Suprapubic skin (tissue), 4 donors: Measurements from ENCODE around the gene PTMA. TPM values are rescaled to one million over a fixed set of nuclear protein-coding genes. Genes with fewer than 3 reads are reported as not detected.
A peak's percentile ranks its signal among the peaks of the same experiment; 100 is the strongest.

Source experiments
- DNase-seq, 2 donors: peaks; one replicate each; pipeline ENCODE4 v3.0.0-alpha.2; 2019; ENCODE audit warnings: low spot score in 2 of 2
- H3K27ac ChIP-seq: fragments of 200-600 bp; sonication (generic); one replicate; pipeline ENCODE4 v1.5.1; 2019
- H3K27me3 ChIP-seq: fragments of 200-600 bp; sonication (generic); one replicate; pipeline ENCODE4 v1.5.1; 2019
- H3K36me3 ChIP-seq: fragments of 200-600 bp; sonication (generic); one replicate; pipeline ENCODE4 v1.5.1; 2019
- H3K4me1 ChIP-seq: fragments of 200-600 bp; sonication (generic); one replicate; pipeline ENCODE4 v1.5.1; 2019
- H3K4me3 ChIP-seq: fragments of 200-600 bp; sonication (generic); one replicate; pipeline ENCODE4 v1.5.1; 2019; ENCODE audit warnings: mild to moderate bottlenecking
- H3K9me3 ChIP-seq: fragments of 200-600 bp; sonication (generic); one replicate; pipeline ENCODE4 v1.5.1; 2019
- EP300 ChIP-seq: sonication (generic); formaldehyde crosslinking; IDR thresholded peaks from one replicate; pipeline ENCODE4 v1.6.1; 2017; ENCODE audit warnings: antibody characterized with exemption
- POLR2A ChIP-seq, 2 donors: fragments of 450-650 bp; IDR thresholded peaks; one replicate each; pipeline ENCODE4 v1.6.1; 2017; ENCODE audit warnings: antibody characterized with exemption in 2 of 2, mild to moderate bottlenecking in 2 of 2, moderate library complexity in 2 of 2
- POLR2AphosphoS5 ChIP-seq, 3 donors: sonication (generic); formaldehyde crosslinking; IDR thresholded peaks; one replicate each; pipeline ENCODE4 v1.6.1; 2017; ENCODE audit warnings: antibody characterized with exemption in 3 of 3
- WGBS: methylation state at CpG from one replicate; pipeline ENCODE4 v1.1.5; 2018; 5-methylcytosine and 5-hydroxymethylcytosine counted together
- total RNA-seq, 4 donors: library from RNA; depleted of rRNA; stranded (reverse); fragments of >200 nt; gene quantifications; one replicate each; pipeline ENCODE4 v1.1.0, GENCODE V29; 2016
- TF ChIP-seq, protein P1 (sequence below), 2 donors: fragments of 200-600 bp in 1 of 2; fragments of 450-650 bp in 1 of 2; sonication (generic) in 1 of 2; IDR thresholded peaks; one replicate each; pipeline ENCODE4 v1.5.1; 2016 to 2019; ENCODE audit warnings: antibody characterized with exemption in 2 of 2, mild to moderate bottlenecking in 1 of 2, moderate library complexity in 1 of 2

Gene PTMA
- total RNA-seq, 4 donors from 2014 or later = 781 to 1,090 (median 1,063) TPM

DNA sequence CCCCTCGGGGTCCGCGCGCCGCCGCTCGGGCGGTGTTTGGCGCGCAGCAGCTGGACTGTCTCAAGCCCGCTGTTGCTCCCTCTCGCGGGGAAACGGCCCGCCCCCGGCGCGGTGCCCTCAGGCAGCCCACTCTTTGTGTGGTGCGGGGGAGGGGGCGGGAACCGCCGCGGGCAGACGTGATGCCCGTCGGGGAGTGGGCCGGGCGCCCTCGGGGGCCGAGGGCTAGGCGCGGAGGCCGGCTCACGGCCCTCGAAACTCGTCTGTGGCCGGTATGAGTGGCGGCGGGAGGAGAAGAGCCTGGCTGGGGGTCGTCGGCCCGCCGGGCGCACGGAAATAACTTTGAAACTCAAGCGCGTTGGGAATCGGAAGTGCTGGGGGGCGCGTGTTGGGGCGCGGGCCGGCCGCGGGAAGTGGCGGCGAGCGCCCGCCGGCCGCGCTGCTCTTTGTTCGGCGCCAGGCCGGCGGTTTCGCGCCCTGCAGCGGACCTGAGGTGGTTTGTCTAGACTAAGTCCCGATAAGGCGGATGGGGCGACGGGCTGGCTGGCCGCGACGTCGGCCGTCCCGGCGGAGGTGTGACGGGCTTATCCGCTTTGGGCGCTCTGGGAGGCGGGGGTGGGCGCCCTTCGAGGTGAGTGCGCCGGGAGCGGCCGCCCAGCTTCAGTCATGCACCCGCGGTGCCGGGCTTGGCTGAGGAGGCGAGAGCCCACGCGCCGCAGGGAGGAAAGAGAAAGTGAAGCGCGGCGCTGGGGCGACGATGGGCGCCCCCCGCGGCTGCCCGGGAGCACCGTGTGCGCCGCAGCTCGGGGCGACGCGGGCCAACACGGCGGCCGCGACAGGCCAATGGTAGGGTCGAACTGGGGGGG lies 679 bp downstream of the PTMA start:
- peak overlapping the region; percentile 98 for H3K4me3 ChIP-seq
- peak in 1 of 2 donors; percentile 87 for DNase-seq
- H3K36me3 ChIP-seq = peaks cover 18% of the 10 kb centered on the region
- H3K4me1 ChIP-seq = peaks cover 51% of the 10 kb centered on the region
- no peaks in the 10 kb centered on the region for H3K9me3 ChIP-seq
- no peak for TF ChIP-seq POLR2A (IDR thresholded peaks at IDR 0.05)
- TF ChIP-seq POLR2AphosphoS5 (IDR thresholded peaks at IDR 0.05) = no peak
- TF ChIP-seq EP300 = no peak
- TF ChIP-seq, protein P1, sequence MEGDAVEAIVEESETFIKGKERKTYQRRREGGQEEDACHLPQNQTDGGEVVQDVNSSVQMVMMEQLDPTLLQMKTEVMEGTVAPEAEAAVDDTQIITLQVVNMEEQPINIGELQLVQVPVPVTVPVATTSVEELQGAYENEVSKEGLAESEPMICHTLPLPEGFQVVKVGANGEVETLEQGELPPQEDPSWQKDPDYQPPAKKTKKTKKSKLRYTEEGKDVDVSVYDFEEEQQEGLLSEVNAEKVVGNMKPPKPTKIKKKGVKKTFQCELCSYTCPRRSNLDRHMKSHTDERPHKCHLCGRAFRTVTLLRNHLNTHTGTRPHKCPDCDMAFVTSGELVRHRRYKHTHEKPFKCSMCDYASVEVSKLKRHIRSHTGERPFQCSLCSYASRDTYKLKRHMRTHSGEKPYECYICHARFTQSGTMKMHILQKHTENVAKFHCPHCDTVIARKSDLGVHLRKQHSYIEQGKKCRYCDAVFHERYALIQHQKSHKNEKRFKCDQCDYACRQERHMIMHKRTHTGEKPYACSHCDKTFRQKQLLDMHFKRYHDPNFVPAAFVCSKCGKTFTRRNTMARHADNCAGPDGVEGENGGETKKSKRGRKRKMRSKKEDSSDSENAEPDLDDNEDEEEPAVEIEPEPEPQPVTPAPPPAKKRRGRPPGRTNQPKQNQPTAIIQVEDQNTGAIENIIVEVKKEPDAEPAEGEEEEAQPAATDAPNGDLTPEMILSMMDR (IDR thresholded peaks at IDR 0.05) = peak in 1 of 2 donors; percentile 2
- WGBS = 0% methylated on average over 19 of the region's 118 CpGs
- H3K27ac ChIP-seq = peak overlapping the region; percentile 98
- no peaks in the 10 kb centered on the region for H3K27me3 ChIP-seq

DNA sequence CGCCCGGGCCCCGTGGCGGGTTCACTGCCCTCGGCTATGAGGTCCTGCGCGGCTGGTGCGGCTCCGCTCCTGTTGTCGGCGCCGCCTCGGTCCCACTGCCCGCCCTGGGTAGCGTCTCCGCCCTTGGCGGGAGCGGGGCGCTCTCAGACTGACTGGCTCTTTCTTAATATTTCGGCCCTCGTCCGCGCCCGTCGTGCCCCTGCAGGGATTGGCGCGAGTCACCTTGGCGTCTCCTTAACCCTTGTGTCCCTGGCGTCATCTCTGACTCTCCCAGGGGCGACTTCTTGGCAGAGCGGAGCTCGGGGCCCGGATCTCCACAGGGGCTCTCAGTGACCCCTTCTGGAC lies 1.3 kb downstream of the PTMA start:
- no peaks in the 10 kb centered on the region for H3K27me3 ChIP-seq
- WGBS = 0% methylated on average over 8 of the region's 33 CpGs
- H3K9me3 ChIP-seq = no peaks in the 10 kb centered on the region
- H3K27ac ChIP-seq = peak overlapping the region; percentile 98
- peak in 1 of 2 donors; percentile 84 for DNase-seq
- H3K36me3 ChIP-seq = peaks cover 18% of the 10 kb centered on the region
- TF ChIP-seq POLR2AphosphoS5 (IDR thresholded peaks at IDR 0.05) (no peak), EP300 (no peak), POLR2A (IDR thresholded peaks at IDR 0.05) (no peak)
- TF ChIP-seq, protein P1 (IDR thresholded peaks at IDR 0.05) = no peak
- peak overlapping the region; percentile 98 for H3K4me3 ChIP-seq
- peaks cover 52% of the 10 kb centered on the region for H3K4me1 ChIP-seq

DNA sequence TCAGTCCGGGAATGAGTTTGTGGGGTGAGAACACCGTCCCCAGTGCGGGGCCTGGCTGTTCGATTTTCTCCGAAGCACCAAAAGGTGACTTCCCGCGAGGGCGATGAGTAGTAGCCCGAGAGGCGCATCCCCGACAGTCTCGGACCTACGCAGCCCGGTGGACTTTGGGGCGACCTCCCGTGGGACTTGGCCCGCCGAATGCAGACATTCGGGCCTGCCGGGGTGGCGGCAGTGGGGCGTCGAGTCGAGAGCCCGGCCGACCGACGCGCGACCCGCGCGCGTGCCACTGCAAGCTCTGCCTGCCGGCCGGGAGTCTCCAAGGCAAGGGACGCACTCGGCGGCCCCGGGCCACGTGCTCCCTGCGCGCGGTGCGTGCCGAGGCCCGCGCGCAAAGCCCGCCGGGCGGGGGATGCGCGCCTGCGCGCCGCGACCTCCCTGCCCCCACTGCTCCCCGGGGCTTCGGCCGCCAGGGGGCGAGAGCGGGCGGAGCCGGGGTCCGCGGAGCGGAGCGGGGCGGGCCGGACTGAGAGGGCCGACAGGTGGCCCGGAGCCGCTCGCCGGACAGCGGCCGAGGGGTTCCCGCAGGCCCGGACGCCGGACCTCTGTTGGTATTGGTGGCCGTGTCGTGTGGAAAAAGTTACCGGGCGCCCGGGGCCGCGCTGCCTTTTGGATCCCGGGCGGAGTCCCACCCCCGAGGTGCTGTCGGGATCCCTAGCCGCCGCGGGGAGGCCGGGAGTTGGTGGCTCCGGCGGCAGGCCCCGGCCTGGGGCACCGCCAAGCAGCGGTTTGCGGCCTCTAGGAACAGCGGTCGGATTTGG lies 1.9 kb downstream of the PTMA start:
- peaks cover 18% of the 10 kb centered on the region for H3K36me3 ChIP-seq
- peak; percentile 59 to 89 for TF ChIP-seq POLR2A (IDR thresholded peaks at IDR 0.05)
- no peak for TF ChIP-seq EP300
- TF ChIP-seq, protein P1 (IDR thresholded peaks at IDR 0.05) = peak; percentile 92 to 97
- TF ChIP-seq POLR2AphosphoS5 (IDR thresholded peaks at IDR 0.05) = peak in 1 of 3 donors; percentile 44
- peak in 1 of 2 donors; percentile 89 for DNase-seq
- H3K4me3 ChIP-seq = peak overlapping the region; percentile 98
- H3K27ac ChIP-seq = peak overlapping the region; percentile 98
- H3K9me3 ChIP-seq = no peaks in the 10 kb centered on the region
- H3K27me3 ChIP-seq = no peaks in the 10 kb centered on the region
- peaks cover 55% of the 10 kb centered on the region for H3K4me1 ChIP-seq
- under 1% methylated on average over 29 of the region's 105 CpGs for WGBS

DNA sequence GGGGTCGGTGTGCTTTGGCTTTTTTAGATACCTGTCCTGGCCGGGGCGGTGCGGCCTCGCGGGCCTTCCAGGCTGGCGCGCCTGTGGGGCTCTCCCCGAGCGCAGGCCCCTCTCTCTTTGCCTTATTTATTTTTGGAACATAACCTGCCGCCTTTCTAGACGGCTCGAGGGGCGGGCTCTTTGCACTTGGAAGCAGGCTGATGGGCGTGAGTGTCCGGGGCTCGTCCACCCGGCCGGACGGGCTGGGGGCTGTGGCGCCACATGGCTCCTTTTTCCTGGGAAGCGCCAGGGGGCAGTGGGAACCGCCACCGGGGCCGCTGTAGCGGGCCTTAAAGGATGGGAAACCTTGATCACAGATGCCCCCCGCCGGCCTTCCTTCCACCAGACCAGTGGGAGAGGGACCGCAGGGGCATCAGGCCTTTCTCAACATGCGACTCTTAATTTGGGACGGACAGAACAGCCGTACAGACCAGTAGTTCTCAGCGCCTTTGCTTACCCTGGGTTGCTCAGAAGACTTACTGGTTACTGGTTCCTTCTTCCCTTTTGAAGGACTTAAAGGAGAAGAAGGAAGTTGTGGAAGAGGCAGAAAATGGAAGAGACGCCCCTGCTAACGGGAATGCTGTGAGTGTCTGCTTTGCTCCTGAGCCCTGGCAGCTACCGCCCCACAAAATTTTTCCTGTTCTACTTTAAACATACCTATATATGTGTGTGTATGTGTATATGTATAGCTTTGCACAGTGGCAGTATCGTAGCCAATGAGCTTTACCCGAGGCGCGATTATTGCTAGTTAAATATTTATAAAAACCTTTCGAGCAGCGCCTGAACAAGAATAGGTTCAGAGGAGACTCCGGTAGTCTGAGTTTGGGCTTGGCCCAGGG lies 2.7 kb downstream of the PTMA start:
- DNase-seq = peak in 1 of 2 donors; percentile 81

More for the DNA sequence above, 2.7 kb downstream of the PTMA start:
- Histone ChIP-seq H3K9me3 (no peaks in the 10 kb centered on the region), H3K27me3 (no peaks in the 10 kb centered on the region), H3K4me1 (peaks cover 47% of the 10 kb centered on the region), H3K27ac (peak overlapping the region; percentile 98), H3K36me3 (peaks cover 18% of the 10 kb centered on the region), H3K4me3 (peak overlapping the region; percentile 98)
- TF ChIP-seq EP300 (no peak), POLR2AphosphoS5 (IDR thresholded peaks at IDR 0.05) (no peak), POLR2A (IDR thresholded peaks at IDR 0.05) (no peak)
- TF ChIP-seq, protein P1 (IDR thresholded peaks at IDR 0.05) = no peak
- 12% methylated on average over 15 of the region's 43 CpGs for WGBS
